ENCODE measurements around the gene NXPE2.

The NXPE2 gene

GRCh38 chr11:114746013-114746412 is 67.7 kb downstream of the NXPE2 start:
- DNase-seq = no peak
